Trophoblast cell (in vitro differentiated cells and primary cell): ENCODE data around the gene FBXW9.
"Not testable (repeated sequence)": the region's sequence is repeated elsewhere in the genome, so short reads cannot be mapped to it uniquely, and the experiment has no call there.

Experiments
- DNase-seq, 2 donors: peaks; one replicate each; pipeline ENCODE4 v3.0.0-alpha.2; 2016
- H2AFZ ChIP-seq: 2 replicates; pipeline ENCODE4 v1.6.1; 2013; ENCODE audit warnings: low read length, moderate library complexity, mild to moderate bottlenecking; ENCODE audit not compliant: insufficient read depth, poor library complexity
- H2AK5ac ChIP-seq: 2 replicates; pipeline ENCODE4 v1.6.1; 2013; ENCODE audit warnings: mild to moderate bottlenecking, low read length
- H2BK120ac ChIP-seq: 2 replicates; pipeline ENCODE4 v1.6.1; 2013; ENCODE audit warnings: low read length, mild to moderate bottlenecking, moderate library complexity; ENCODE audit not compliant: insufficient read depth, poor library complexity
- H2BK12ac ChIP-seq: 2 replicates; pipeline ENCODE4 v1.6.1; 2013; ENCODE audit warnings: mild to moderate bottlenecking, low read length, moderate library complexity
- H2BK5ac ChIP-seq: 2 replicates; pipeline ENCODE4 v1.6.1; 2013; ENCODE audit warnings: low read length, low read depth, moderate library complexity, mild to moderate bottlenecking; ENCODE audit not compliant: poor library complexity
- H3K14ac ChIP-seq: 2 replicates; pipeline ENCODE4 v1.6.1; 2013; ENCODE audit warnings: mild to moderate bottlenecking, low read length
- H3K18ac ChIP-seq: 2 replicates; pipeline ENCODE4 v1.6.1; 2013; ENCODE audit warnings: mild to moderate bottlenecking, low read length
- H3K23ac ChIP-seq: 2 replicates; pipeline ENCODE4 v1.6.1; 2013; ENCODE audit warnings: low read length
- H3K27ac ChIP-seq: 2 replicates; pipeline ENCODE4 v1.5.1; 2013; ENCODE audit warnings: low read depth, mild to moderate bottlenecking, inconsistent platforms, low read length, moderate library complexity
- H3K27me3 ChIP-seq: 2 replicates; pipeline ENCODE4 v1.6.1; 2013; ENCODE audit warnings: inconsistent platforms, mild to moderate bottlenecking, low read length, moderate library complexity; ENCODE audit not compliant: insufficient read depth
- H3K36me3 ChIP-seq, 2 experiments: 1 replicate in 1 of 2; 2 replicates in 1 of 2; pipeline ENCODE4 v1.6.1; 2013; ENCODE audit warnings: low read length in 2 of 2, mild to moderate bottlenecking in 2 of 2, moderate library complexity in 1 of 2; ENCODE audit not compliant: insufficient read depth in 2 of 2, control insufficient read depth in 1 of 2
- H3K4ac ChIP-seq: 2 replicates; pipeline ENCODE4 v1.6.1; 2013; ENCODE audit warnings: low read depth, mild to moderate bottlenecking, low read length, moderate library complexity
- H3K4me1 ChIP-seq, 2 experiments: 1 replicate in 1 of 2; 2 replicates in 1 of 2; pipeline ENCODE4 v1.6.1; 2013; ENCODE audit warnings: low read length in 2 of 2, mild to moderate bottlenecking in 2 of 2, moderate library complexity in 1 of 2; ENCODE audit not compliant: insufficient read depth in 2 of 2, control insufficient read depth in 1 of 2
- H3K4me2 ChIP-seq: 2 replicates; pipeline ENCODE4 v1.6.1; 2013; ENCODE audit warnings: inconsistent platforms, mild to moderate bottlenecking, low read length, moderate library complexity
- H3K4me3 ChIP-seq: 2 replicates; pipeline ENCODE4 v1.5.1; 2013; ENCODE audit warnings: mild to moderate bottlenecking, low read depth, low read length, inconsistent platforms
- H3K79me1 ChIP-seq: one replicate; pipeline ENCODE4 v1.6.1; 2013; ENCODE audit warnings: low read length
- H3K79me2 ChIP-seq: 2 replicates; pipeline ENCODE4 v1.6.1; 2013; ENCODE audit warnings: low read length, mild to moderate bottlenecking; ENCODE audit not compliant: control insufficient read depth, insufficient read depth, poor library complexity
- H3K9ac ChIP-seq: 2 replicates; pipeline ENCODE4 v1.6.1; 2013; ENCODE audit warnings: mild to moderate bottlenecking, low read length
- H3K9me3 ChIP-seq: 2 replicates; pipeline ENCODE4 v1.6.1; 2013; ENCODE audit warnings: low read depth, mild to moderate bottlenecking, control low read depth, inconsistent platforms, low read length; ENCODE audit not compliant: insufficient read depth
- H4K12ac ChIP-seq: 2 replicates; pipeline ENCODE4 v1.6.1; 2013; ENCODE audit warnings: low read depth, mild to moderate bottlenecking, low read length, moderate library complexity
- H4K8ac ChIP-seq: 2 replicates; pipeline ENCODE4 v1.6.1; 2013; ENCODE audit warnings: low read depth, mild to moderate bottlenecking, low read length, moderate library complexity
- H4K91ac ChIP-seq: one replicate; pipeline ENCODE4 v1.6.1; 2013; ENCODE audit warnings: low read depth, mild to moderate bottlenecking, low read length, moderate library complexity
- WGBS: extraction: QIAGEN DNeasy Blood & Tissue Kit; methylation state at CpG from one replicate; pipeline ENCODE4 v1.1.7; 2013; ENCODE audit warnings: missing lambda C conversion rate; ENCODE audit not compliant: insufficient read length, insufficient coverage; ENCODE audit errors: extremely low coverage; 5-methylcytosine and 5-hydroxymethylcytosine counted together

The FBXW9 gene

GRCh38 chr19:12713304-12713703, 16.9 kb upstream of the FBXW9 start:
- not testable (repeated sequence) for H3K14ac ChIP-seq, H4K12ac ChIP-seq, H3K9me3 ChIP-seq, H3K27ac ChIP-seq, H4K91ac ChIP-seq, H3K4me3 ChIP-seq, H4K8ac ChIP-seq, H3K18ac ChIP-seq, H2AK5ac ChIP-seq, H3K23ac ChIP-seq, H2BK120ac ChIP-seq, H3K4me1 ChIP-seq, DNase-seq, H3K4ac ChIP-seq, H3K79me1 ChIP-seq, H3K27me3 ChIP-seq, H3K9ac ChIP-seq, H2BK12ac ChIP-seq, H3K79me2 ChIP-seq, H3K4me2 ChIP-seq, H2AFZ ChIP-seq, H2BK5ac ChIP-seq
- no CpG with 5 or more reads among the region's 9 CpGs for WGBS
- peaks cover 72 to 75% of the 10 kb centered on the region in 2 experiments for H3K36me3 ChIP-seq

- not testable (repeated sequence) for H3K27me3 ChIP-seq, H3K4me3 ChIP-seq, H3K14ac ChIP-seq, H2AK5ac ChIP-seq, H3K4ac ChIP-seq, H3K27ac ChIP-seq, H3K79me1 ChIP-seq, H2BK5ac ChIP-seq, H3K4me2 ChIP-seq, H4K12ac ChIP-seq, H3K9me3 ChIP-seq, H2BK120ac ChIP-seq, H3K9ac ChIP-seq, H4K91ac ChIP-seq, H2BK12ac ChIP-seq, H3K23ac ChIP-seq, DNase-seq, H4K8ac ChIP-seq, H3K4me1 ChIP-seq, H3K79me2 ChIP-seq, H2AFZ ChIP-seq, H3K18ac ChIP-seq
- no CpG with 5 or more reads among the region's 14 CpGs for WGBS
- H3K36me3 ChIP-seq = peaks cover 68 to 76% of the 10 kb centered on the region in 2 experiments
Observed at GRCh38 chr19:12712077-12712476, 15.6 kb upstream of the FBXW9 start.

- DNase-seq = no peak
- H3K27ac ChIP-seq = no peak overlapping the region
- H2BK12ac ChIP-seq = no peak overlapping the region
- H3K4me2 ChIP-seq = no peak overlapping the region
- no peak overlapping the region for H4K12ac ChIP-seq
- no peak overlapping the region for H4K8ac ChIP-seq
- H3K27me3 ChIP-seq = no peaks in the 10 kb centered on the region
- H3K23ac ChIP-seq = no peak overlapping the region
- H3K4me3 ChIP-seq = no peak overlapping the region
- H3K79me1 ChIP-seq = no peaks in the 10 kb centered on the region
- H2BK5ac ChIP-seq = no peak overlapping the region
- no peak overlapping the region for H4K91ac ChIP-seq
- H3K18ac ChIP-seq = no peak overlapping the region
- no peak overlapping the region for H3K9ac ChIP-seq
- no peak overlapping the region for H3K4ac ChIP-seq
- H2BK120ac ChIP-seq = no peak overlapping the region
- peaks cover 72 to 79% of the 10 kb centered on the region in 2 experiments for H3K36me3 ChIP-seq
- H3K4me1 ChIP-seq = no peaks in the 10 kb centered on the region
- no peak overlapping the region for H2AFZ ChIP-seq
- WGBS = no CpG with 5 or more reads among the region's 17 CpGs
- H2AK5ac ChIP-seq = no peak overlapping the region
- H3K14ac ChIP-seq = no peak overlapping the region
- no peaks in the 10 kb centered on the region for H3K9me3 ChIP-seq
- no peaks in the 10 kb centered on the region for H3K79me2 ChIP-seq
Observed at GRCh38 chr19:12711187-12711586, 14.8 kb upstream of the FBXW9 start.

GRCh38 chr19:12708641-12709040, 12.2 kb upstream of the FBXW9 start:
- Histone ChIP-seq H2BK12ac (no peak overlapping the region), H4K91ac (no peak overlapping the region), H3K4me2 (no peak overlapping the region), H2BK120ac (no peak overlapping the region), H4K8ac (no peak overlapping the region), H2AFZ (no peak overlapping the region), H3K27me3 (no peaks in the 10 kb centered on the region), H4K12ac (no peak overlapping the region), H3K79me2 (no peaks in the 10 kb centered on the region), H3K4me3 (no peak overlapping the region), H3K4ac (no peak overlapping the region), H3K9ac (no peak overlapping the region), H2BK5ac (no peak overlapping the region), H3K9me3 (no peaks in the 10 kb centered on the region), H3K18ac (no peak overlapping the region), H3K4me1 (no peaks in the 10 kb centered on the region), H3K23ac (no peak overlapping the region), H3K36me3 (peaks cover 71 to 77% of the 10 kb centered on the region in 2 experiments), H3K14ac (no peak overlapping the region), H3K27ac (no peak overlapping the region), H2AK5ac (no peak overlapping the region), H3K79me1 (no peaks in the 10 kb centered on the region)
- WGBS = no CpG with 5 or more reads among the region's 8 CpGs
- DNase-seq = peak; percentile 51 to 66
